HL-60/S4 treated with phorbol 12-myristate 13-acetate at 8.2 ng/mL for 4 days and 3 days (cell line): Measurements from ENCODE around the gene RNF187.

Experiments used
- in situ Hi-C: fragments of 300-500 bp; cut with MboI; formaldehyde crosslinking; loops from 2 replicates; pipeline ENCODE4 v1.15.0; 2022; ENCODE audit warnings: low sequenced_read_pairs

RNF187 gene

GRCh38 chr1:228543396-228543795 lies 56.2 kb downstream of the RNF187 start:
- in situ Hi-C loops: no loop called here

GRCh38 chr1:228544021-228544850 lies 57.1 kb downstream of the RNF187 start:
- in situ Hi-C loops: no loop called here

- in situ Hi-C loops: no loop called here
Measured at GRCh38 chr1:228544921-228545591, 57.9 kb downstream of the RNF187 start.
